KG1 (cell line): ENCODE measurements around the gene DISP1.

Source experiments
- DNase-seq: peaks from one replicate; lab custom pipeline; 2025; lab: John Stamatoyannopoulos, UW

Gene DISP1, protein sequence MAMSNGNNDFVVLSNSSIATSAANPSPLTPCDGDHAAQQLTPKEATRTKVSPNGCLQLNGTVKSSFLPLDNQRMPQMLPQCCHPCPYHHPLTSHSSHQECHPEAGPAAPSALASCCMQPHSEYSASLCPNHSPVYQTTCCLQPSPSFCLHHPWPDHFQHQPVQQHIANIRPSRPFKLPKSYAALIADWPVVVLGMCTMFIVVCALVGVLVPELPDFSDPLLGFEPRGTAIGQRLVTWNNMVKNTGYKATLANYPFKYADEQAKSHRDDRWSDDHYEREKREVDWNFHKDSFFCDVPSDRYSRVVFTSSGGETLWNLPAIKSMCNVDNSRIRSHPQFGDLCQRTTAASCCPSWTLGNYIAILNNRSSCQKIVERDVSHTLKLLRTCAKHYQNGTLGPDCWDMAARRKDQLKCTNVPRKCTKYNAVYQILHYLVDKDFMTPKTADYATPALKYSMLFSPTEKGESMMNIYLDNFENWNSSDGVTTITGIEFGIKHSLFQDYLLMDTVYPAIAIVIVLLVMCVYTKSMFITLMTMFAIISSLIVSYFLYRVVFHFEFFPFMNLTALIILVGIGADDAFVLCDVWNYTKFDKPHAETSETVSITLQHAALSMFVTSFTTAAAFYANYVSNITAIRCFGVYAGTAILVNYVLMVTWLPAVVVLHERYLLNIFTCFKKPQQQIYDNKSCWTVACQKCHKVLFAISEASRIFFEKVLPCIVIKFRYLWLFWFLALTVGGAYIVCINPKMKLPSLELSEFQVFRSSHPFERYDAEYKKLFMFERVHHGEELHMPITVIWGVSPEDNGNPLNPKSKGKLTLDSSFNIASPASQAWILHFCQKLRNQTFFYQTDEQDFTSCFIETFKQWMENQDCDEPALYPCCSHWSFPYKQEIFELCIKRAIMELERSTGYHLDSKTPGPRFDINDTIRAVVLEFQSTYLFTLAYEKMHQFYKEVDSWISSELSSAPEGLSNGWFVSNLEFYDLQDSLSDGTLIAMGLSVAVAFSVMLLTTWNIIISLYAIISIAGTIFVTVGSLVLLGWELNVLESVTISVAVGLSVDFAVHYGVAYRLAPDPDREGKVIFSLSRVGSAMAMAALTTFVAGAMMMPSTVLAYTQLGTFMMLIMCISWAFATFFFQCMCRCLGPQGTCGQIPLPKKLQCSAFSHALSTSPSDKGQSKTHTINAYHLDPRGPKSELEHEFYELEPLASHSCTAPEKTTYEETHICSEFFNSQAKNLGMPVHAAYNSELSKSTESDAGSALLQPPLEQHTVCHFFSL (N-terminal part only)

GRCh38 chr1:222814536-222815439, at the start of gene DISP1:
Gene DISP1, plus strand, starts transcription at chr1:222815039. Its CDS starts 127,785 bp downstream, at chr1:222942824.
- DNase-seq: peak; percentile 50

DNA sequence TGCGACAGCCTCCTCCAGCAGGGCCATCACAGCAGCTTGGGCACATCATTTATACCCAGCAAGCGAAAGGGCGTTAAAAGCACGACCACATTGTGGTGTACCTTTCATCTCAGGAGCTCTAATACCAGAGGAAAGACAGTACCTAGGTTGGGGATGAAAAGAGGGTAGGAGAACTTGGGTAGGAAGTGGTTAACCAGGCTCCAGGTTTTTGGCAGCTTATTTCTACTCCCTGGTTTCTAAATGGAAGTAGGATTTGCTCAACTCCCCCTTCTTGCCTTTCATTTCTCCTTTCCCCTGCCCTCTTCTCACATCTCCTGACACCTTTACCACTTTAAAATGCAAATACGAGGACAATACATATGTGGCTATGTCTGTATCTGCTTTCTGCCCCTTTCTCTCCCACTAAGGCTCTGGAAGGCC, 47.7 kb upstream of the DISP1 start:
- DNase-seq: no peak

- DNase-seq: no peak
Measured at GRCh38 chr1:222768592-222768991, 46.2 kb upstream of the DISP1 start.

- DNase-seq: no peak
Measured at GRCh38 chr1:222769181-222769580, 45.7 kb upstream of the DISP1 start.

DNA sequence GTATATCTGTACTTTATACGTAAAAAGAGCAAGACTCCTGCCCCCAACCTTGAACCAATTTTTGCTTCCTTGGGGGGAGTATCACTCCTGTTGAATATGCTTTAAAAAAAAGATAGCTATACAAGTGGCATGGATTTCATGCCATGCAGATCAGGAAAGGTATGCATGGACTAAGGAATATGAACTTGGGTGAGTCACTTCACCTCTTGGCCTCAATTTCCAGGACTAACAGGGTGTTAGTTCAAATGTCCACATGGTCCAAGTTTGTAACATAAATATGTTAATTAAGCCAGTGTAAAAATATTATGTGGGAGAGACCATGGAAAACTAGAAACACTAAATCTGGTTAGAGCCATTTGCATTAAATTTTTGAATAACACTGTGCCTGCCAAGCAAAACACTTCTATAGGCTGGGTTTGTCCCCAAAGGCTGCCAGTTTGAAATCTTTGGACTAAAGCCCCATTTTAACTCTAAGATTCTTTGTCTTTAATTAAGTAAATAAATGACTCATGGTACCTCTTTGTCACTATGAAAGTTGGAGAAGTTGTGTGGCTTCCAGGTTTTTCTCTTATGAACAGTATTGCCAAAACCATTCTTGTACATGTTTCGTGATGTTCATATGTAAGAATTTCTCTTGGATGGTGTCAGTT, 44.7 kb upstream of the DISP1 start:
- DNase-seq: no peak

- peak; percentile 68 for DNase-seq
Measured at GRCh38 chr1:222772996-222773379, 41.9 kb upstream of the DISP1 start.

DNA sequence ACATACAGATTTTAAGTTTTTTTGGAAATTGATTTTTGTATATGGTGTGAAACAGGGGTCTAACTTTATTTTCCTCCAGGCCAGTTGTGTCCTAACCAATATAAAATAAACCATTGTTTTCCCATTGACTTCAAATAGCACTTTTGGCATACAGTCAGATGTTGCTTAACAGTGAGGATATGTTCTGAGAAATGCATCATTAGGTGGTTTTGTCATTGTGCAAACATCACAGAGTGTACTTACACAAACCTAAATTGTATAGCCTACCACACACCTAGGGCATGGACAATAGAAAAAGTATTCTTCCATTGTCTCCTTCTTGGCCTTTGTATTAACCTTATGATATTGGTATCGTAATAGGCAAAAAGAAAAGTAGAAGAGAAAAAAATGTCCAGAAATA, 37.4 kb upstream of the DISP1 start:
- DNase-seq: no peak

DNA sequence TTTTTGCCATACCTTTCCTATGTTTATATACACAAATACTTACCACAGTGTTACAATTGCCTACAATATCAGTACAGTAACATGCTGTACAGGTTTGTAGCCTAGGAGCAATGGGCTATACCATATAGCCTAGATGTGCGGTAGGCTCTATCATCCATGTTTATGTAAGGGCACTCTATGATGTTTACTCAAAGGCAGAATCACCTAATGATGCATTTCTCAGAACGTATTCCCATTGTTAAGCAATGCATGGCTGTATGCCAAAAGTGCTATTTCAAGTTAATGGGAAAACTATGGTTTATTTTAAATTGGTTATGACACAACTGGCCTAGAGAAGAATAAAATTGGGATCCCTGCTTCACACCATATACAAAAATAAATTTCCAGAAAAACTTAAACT, 36.9 kb upstream of the DISP1 start:
- no peak for DNase-seq

- DNase-seq: no peak
Measured at GRCh38 chr1:222781251-222781650, 33.6 kb upstream of the DISP1 start.

DNA sequence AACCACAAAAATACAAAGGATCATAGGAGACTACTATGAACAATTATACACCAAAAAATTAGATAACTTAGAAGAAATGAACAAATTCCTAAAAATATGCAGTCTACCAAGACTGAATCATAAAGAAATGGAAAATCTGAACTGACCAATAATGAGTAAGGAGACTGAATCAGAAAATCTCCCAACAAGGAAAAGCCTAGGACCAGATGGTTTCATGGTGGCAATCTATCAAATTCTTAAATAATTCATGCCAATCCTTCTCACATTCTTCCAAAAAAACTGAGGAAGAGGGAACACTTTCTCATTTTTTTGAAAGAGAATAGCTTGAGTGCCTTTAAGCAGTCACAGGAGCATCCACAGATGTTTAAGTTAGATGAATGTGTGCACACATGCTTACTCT, 31.8 kb upstream of the DISP1 start:
- DNase-seq: no peak

DNA sequence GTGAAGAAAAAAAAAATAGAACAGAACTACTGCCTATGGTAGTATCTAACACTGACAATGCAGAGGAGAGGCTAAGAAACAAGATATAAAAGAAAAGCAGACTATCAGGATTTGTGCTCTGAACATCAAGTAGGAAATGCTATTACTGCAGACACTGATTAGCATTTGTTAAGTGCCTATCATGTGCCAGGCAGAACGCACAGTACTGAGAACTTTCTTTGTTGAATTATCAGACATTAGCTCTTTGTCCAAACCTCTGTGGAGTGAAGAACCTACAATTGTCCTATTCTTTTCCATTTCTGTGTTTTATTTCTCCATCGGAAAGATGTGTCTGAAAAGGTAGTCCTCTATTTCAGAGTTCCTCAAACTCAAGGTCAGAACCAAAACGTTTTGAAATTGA, 30.5 kb upstream of the DISP1 start:
- no peak for DNase-seq

GRCh38 chr1:222784916-222785315, 29.9 kb upstream of the DISP1 start:
- DNase-seq: no peak

DNA sequence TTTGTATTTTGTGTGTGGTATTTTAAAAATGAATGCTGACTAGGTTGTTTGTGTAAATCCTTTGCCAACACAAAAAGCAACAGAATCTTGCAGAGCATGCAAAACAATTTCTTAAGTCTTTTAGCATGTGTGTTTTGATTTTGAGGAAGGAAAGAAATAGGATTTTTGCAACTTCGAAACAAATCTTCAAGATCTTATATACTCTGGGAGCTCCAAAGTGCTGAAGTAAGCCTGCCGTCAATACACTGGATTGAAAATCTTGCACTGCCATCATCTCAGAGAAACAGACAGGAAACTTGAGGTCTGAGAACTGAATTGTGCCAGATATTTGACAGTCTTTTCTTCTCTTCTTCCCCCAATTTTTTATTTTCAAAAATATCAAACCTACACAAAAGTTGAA, 29.3 kb upstream of the DISP1 start:
- DNase-seq: no peak

DNA sequence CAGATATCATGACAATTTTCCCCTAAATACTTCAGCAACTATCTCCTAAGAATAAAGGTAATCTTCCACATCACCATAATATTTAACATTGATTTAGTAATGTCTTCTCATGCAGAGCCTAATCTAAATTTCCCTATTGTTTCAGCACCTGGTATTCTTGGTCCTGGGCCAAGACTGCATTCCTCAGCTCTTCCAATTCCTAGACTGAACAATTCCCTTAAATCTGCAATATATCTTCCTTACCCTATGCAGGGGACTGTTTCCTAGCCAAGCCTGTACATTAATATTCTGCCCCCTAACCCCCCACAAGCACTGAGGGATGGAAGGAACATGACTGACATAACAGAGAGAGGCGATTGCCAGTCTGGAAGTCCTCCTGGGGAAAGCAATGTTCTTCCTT, 28.7 kb upstream of the DISP1 start:
- no peak for DNase-seq

DNA sequence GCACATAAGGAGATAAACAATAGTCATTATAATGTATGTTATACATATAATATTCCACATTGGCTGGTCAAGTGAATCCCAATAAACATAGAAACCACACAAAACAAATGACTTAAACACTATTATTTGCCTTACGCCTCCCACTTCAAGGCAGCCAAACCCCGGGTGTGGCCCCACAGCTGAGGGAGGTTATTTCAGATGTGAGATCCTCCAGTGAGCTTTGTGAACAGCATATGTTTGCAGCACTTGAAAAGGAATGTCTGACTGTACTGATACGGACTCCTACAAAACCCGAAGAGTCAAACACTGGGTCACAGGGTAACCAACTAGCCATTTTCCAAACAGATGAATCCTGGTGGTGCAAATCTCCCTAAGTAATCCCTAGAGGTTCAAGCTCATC, 27.1 kb upstream of the DISP1 start:
- DNase-seq: no peak

DNA sequence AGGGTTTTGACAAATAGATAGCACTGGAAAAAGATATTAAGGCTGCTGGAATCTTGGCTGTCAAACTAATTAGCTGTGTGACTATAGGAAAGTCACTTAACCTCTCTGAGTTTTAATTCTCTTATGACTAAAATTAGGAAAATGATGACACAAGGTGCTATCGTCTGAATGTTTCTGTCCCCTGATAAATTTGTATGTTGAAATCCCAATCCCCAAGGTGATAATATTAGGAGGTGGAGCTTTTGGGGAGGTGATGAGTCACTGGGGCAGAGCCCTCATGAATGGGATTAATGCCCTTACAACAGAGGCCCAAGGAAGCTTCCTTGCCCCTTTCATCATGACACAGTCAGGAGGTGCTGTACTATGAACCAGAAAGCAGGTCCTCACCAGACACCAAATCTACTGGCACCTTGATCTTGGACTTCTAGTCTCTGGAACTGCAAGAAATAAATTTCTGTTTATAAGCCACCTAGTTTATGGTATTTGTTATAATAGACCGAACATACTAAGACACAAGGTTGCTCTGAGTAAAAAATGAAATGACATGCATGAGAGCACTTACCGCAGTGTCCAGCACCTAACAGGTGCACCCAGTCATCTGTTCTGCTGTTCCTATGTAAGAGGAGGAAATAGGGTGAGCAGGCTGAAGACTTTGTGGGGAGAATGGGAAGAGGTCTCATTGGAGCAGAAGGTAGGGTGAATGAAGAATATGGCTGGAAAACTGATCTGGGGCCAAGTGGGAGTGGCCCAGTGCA, 26.3 kb upstream of the DISP1 start:
- no peak for DNase-seq

DNA sequence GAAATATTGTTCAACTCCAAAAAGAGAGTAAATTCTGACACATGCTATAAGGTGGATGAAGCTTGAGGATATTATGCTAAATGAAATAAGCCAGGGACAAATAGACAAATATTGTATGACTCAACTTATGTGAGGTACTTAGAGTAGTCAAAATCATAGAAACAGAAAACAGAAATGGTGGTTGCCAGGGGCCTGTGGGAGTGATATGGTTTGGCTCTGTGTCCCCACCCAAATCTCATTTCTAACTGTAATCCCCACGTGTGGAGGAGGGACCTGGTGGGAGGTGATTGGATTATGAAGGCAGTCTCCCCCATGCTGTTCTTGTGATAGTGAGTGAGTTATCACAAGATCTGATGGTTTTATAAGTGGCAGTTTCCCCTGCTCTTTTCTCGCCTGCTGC, 24.7 kb upstream of the DISP1 start:
- DNase-seq: no peak

GRCh38 chr1:222790520-222790919, 24.3 kb upstream of the DISP1 start:
- no peak for DNase-seq

DNA sequence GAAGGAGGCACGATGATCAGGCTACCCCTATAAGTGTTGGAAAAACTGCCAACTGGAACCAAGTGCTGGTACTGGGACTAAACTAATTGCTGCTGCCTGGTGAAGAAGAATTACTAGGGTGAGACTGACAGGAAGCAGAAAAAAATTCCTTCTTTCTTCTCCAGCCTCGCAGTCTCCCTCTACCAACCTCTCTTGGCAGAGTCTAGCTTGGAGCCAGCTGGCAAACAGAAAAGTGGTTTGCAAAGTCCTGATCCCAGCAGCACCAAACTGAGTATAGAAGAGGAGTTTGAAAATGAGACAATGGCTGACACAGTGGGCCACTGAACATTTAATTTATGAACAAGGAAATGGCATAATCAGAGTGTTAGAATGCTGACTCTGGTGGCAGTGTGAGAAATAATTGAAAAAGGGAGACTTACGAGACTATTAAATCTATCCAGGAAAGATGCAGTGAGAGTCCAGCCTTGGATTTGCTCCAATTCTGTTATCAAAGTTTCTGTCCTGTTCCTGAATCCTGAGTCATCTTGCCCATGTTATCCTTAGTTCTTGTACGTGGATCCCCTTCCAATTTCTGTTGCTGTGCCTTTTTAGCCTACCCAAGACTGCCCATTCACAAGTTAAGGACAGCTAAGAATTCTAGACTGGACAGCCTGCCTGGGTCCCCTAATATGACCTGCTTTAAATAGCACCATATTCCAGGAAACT, 23.7 kb upstream of the DISP1 start:
- DNase-seq: no peak
